ENCODE measurements around the gene EYA4. TPM values are rescaled to one million over a fixed set of nuclear protein-coding genes. Genes with fewer than 3 reads are reported as not detected.

Gene EYA4
- total and polyA plus RNA-seq, 2 donors (not counting 3 experiments of a cell fraction or from before 2014, with no cell fraction given), result not detected

- no TSS peak for BruUV-seq (replicated peaks)
- TF ChIP-seq POLR2AphosphoS5 (IDR thresholded peaks at IDR 0.05; ENCODE audit: insufficient read depth, low read depth, low read length), result no peak
- TF ChIP-seq FOS (IDR thresholded peaks at IDR 0.05; ENCODE audit: borderline replicate concordance, insufficient read depth, low read length), result no peak
- no peak for TF ChIP-seq GATA2 (IDR thresholded peaks at IDR 0.05; ENCODE audit: insufficient read depth, insufficient read length, low read depth, low read length)
- TF ChIP-seq, protein P1, sequence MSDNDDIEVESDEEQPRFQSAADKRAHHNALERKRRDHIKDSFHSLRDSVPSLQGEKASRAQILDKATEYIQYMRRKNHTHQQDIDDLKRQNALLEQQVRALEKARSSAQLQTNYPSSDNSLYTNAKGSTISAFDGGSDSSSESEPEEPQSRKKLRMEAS (IDR thresholded peaks at IDR 0.05; ENCODE audit: insufficient read depth, insufficient read length), result no peak
- no peak for TF ChIP-seq EZH2 (IDR thresholded peaks at IDR 0.05; ENCODE audit: borderline replicate concordance, low read depth, low read length, severe bottlenecking)
- no peak for TF ChIP-seq POLR2A (IDR thresholded peaks at IDR 0.05; ENCODE audit: low read depth, low read length)
- no peak for TF ChIP-seq MYC (IDR thresholded peaks at IDR 0.05; ENCODE audit: low read depth, low read length)
- no peak for TF ChIP-seq CTCF (IDR thresholded peaks at IDR 0.05; ENCODE audit: extremely low read depth in 1 of 2, insufficient read depth in 1 of 2, low read depth in 1 of 2, low read length in 2 of 2)
- no peak for TF ChIP-seq JUN (IDR thresholded peaks at IDR 0.05; ENCODE audit: borderline replicate concordance, insufficient read depth, insufficient read length, low read depth)
Measured at GRCh38 chr6:133430530-133430929, 189.4 kb downstream of the EYA4 start.

More at GRCh38 chr6:133430530-133430929, 189.4 kb downstream of the EYA4 start:
- Histone ChIP-seq H3K9ac (replicated peaks; ENCODE audit: extremely low read depth, insufficient read depth, low read length) (no peak overlapping the region), H3K79me2 (ENCODE audit: control insufficient read depth, insufficient read depth, low read length) (no peaks in the 10 kb centered on the region), H3K4me2 (ENCODE audit: insufficient read depth, low read length) (no peak overlapping the region), H3K27me3 (ENCODE audit: control insufficient read depth in 2 of 2, insufficient read depth in 2 of 2, low read length in 2 of 2) (no peaks in the 10 kb centered on the region), H3K36me3 (ENCODE audit: control insufficient read depth in 2 of 2, extremely low read depth in 1 of 2, insufficient read depth in 2 of 2, low read length in 2 of 2) (no peaks in the 10 kb centered on the region), H4K20me1 (replicated peaks; ENCODE audit: control insufficient read depth, extremely low read depth, insufficient read depth, low read length) (no peaks in the 10 kb centered on the region), H3K4me3 (replicated peaks in 1 of 3; ENCODE audit: insufficient read depth in 1 of 3, low read depth in 1 of 3, low read length in 3 of 3) (no peak overlapping the region), H3K9me1 (replicated peaks; ENCODE audit: control insufficient read depth, extremely low read depth, insufficient read depth, low read length) (no peaks in the 10 kb centered on the region), H2AFZ (ENCODE audit: low read depth, low read length) (no peak overlapping the region), H3K9me3 (replicated peaks; ENCODE audit: control insufficient read depth, insufficient read depth, low read length) (no peaks in the 10 kb centered on the region), H3K4me1 (ENCODE audit: control insufficient read depth, extremely low read depth, insufficient read depth, low read length) (no peaks in the 10 kb centered on the region), H3K27ac (ENCODE audit: insufficient read depth, low read depth, low read length) (no peak overlapping the region)
- POLR2A ChIA-PET, result no interaction called here
- CTCF ChIA-PET, result no interaction called here
- dilution Hi-C loops (cut with MboI; ENCODE audit: extremely low pct_ligation_motif_present, low sequenced_read_pairs), result no loop called here
- FAIRE-seq (no peak), DNase-seq (ENCODE audit: low read depth, low spot score) (no peak)
- intact Hi-C loops (cut with micrococcal nuclease), result no loop called here
